GM12878 (cell line): ENCODE results near the gene DST. TPM values are rescaled to one million over a fixed set of nuclear protein-coding genes. Genes with fewer than 3 reads are reported as not detected.

ENCODE experiments used
- ATAC-seq: fragments of 200-7000 bp; cut with Tn5 transposase; 3 replicates; pipeline ENCODE4 v1.9.1; 2020; ENCODE audit warnings: mild to moderate bottlenecking, moderate library complexity
- BruUV-seq: library from RNA; stranded (reverse); fragments of 400-500 nt; replicated peaks from 2 replicates; lab custom pipeline; 2021; lab: Mats Ljungman, UMichigan
- CTCF ChIA-PET: fragments of 300-600 bp; sonication (Branson Sonifier 250); formaldehyde crosslinking; extraction: SDS; loops from one replicate; lab custom pipeline; 2021; ENCODE audit warnings: inconsistent platforms; lab: Yijun Ruan, JAX
- POLR2A ChIA-PET: fragments of 350-600 bp; formaldehyde crosslinking; extraction: SDS; loops from one replicate; lab custom pipeline; 2021; ENCODE audit warnings: inconsistent platforms; lab: Charles Lee
- RAD21 ChIA-PET: fragments of 300-600 bp; sonication (Branson Sonifier 250); formaldehyde crosslinking; loops from one replicate; lab custom pipeline; 2023; ENCODE audit warnings: antibody characterized with exemption; ENCODE audit not compliant: unreplicated experiment; lab: Charles Lee
- SMC1A ChIA-PET: fragments of 300-600 bp; sonication (Branson Sonifier 250); formaldehyde crosslinking; loops from one replicate; lab custom pipeline; 2023; ENCODE audit not compliant: unreplicated experiment, uncharacterized antibody; lab: Charles Lee
- DNase-seq: peaks from one replicate; pipeline ENCODE4 v3.0.0-alpha.2; 2011; ENCODE audit warnings: low read depth, low spot score
- FAIRE-seq: peaks from 3 replicates; lab custom pipeline; 2011; peaks lifted over from hg19 to GRCh38; lab: Jason Lieb, UNC
- H2AFZ ChIP-seq: 2 replicates; pipeline ENCODE4 v1.6.0; 2011; ENCODE audit warnings: low read depth, low read length, control low read depth; ENCODE audit not compliant: control insufficient read depth
- H3K27ac ChIP-seq: 2 replicates; pipeline ENCODE4 v1.5.1; 2011; ENCODE audit warnings: control low read depth; ENCODE audit not compliant: control insufficient read depth, insufficient read depth
- H3K27me3 ChIP-seq, 2 experiments: replicated peaks in 1 of 2; 2 replicates each; pipeline versions ENCODE4 v1.6.0 to v1.6.1; 2011; ENCODE audit warnings: low read length in 1 of 2; ENCODE audit not compliant: control insufficient read depth in 2 of 2, insufficient read depth in 2 of 2
- H3K36me3 ChIP-seq, 2 experiments: 2 replicates each; pipeline ENCODE4 v1.5.1; 2011; ENCODE audit warnings: low read length in 1 of 2; ENCODE audit not compliant: control insufficient read depth in 2 of 2, insufficient read depth in 2 of 2
- H3K4me1 ChIP-seq: 2 replicates; pipeline ENCODE4 v1.6.1; 2011; ENCODE audit warnings: mild to moderate bottlenecking, low read length, moderate library complexity, mixed read lengths; ENCODE audit not compliant: control insufficient read depth, insufficient read depth
- H3K4me2 ChIP-seq: 2 replicates; pipeline ENCODE4 v1.6.0; 2011; ENCODE audit warnings: control low read depth; ENCODE audit not compliant: control insufficient read depth, insufficient read depth
- H3K4me3 ChIP-seq: fragments of 200-600 bp; sonication (generic); 2 replicates; pipeline ENCODE4 v1.5.1; 2016
- H3K79me2 ChIP-seq: 2 replicates; pipeline ENCODE4 v1.6.0; 2011; ENCODE audit warnings: low read length; ENCODE audit not compliant: control insufficient read depth, insufficient read depth
- H3K9ac ChIP-seq: 2 replicates; pipeline ENCODE4 v1.8.0; 2011; ENCODE audit warnings: low read length, control low read depth, mixed read lengths; ENCODE audit not compliant: control insufficient read depth, insufficient read depth
- H3K9me3 ChIP-seq: replicated peaks from 3 replicates; pipeline ENCODE4 v1.5.1; 2011; ENCODE audit warnings: mild to moderate bottlenecking, low read length; ENCODE audit not compliant: control insufficient read depth, insufficient read depth
- H4K20me1 ChIP-seq: 2 replicates; pipeline ENCODE4 v1.6.0; 2011; ENCODE audit not compliant: control insufficient read depth, insufficient read depth
- ATF3 ChIP-seq: IDR thresholded peaks from 2 replicates; pipeline ENCODE4 v1.6.1; 2011; ENCODE audit warnings: low read depth, mild to moderate bottlenecking, low read length, moderate library complexity, borderline replicate concordance; ENCODE audit errors: extremely low read depth
- ATF7 ChIP-seq: fragments of 450-650 bp; IDR thresholded peaks from 2 replicates; pipeline ENCODE4 v1.6.1; 2016; ENCODE audit warnings: low read depth, mild to moderate bottlenecking
- BCLAF1 ChIP-seq: fragments of 450-650 bp; IDR thresholded peaks from 2 replicates; pipeline ENCODE4 v1.6.1; 2017; ENCODE audit warnings: antibody characterized with exemption, mild to moderate bottlenecking, moderate library complexity
- BHLHE40 ChIP-seq, 2 experiments: fragments of 450-650 bp in 1 of 2; IDR thresholded peaks; 2 replicates each; pipeline ENCODE4 v1.6.1; 2011 to 2017; ENCODE audit warnings: low read depth in 2 of 2, borderline replicate concordance in 1 of 2, improper control_type of control experiment in 1 of 2, low read length in 1 of 2, mild to moderate bottlenecking in 1 of 2
- CBX5 ChIP-seq: sonication (generic); IDR thresholded peaks from 2 replicates; pipeline ENCODE4 v1.6.1; 2016; ENCODE audit warnings: low read depth, moderate library complexity, mild to moderate bottlenecking, inconsistent platforms
- E2F4 ChIP-seq: IDR thresholded peaks from 2 replicates; pipeline ENCODE4 v1.6.1; 2012; ENCODE audit warnings: low read depth, low read length, improper control_type of control experiment
- GABPA ChIP-seq: IDR thresholded peaks from 2 replicates; pipeline ENCODE4 v1.6.1; 2014; ENCODE audit warnings: antibody characterized with exemption, low read depth, mild to moderate bottlenecking, inconsistent platforms
- IKZF2 ChIP-seq, 2 experiments: fragments of 450-650 bp; IDR thresholded peaks; 2 replicates each; pipeline ENCODE4 v1.6.1; 2017; ENCODE audit warnings: mild to moderate bottlenecking in 2 of 2, moderate library complexity in 2 of 2
- KDM1A ChIP-seq: fragments of 200-600 bp; sonication (generic); IDR thresholded peaks from 2 replicates; pipeline ENCODE4 v1.6.1; 2016; ENCODE audit warnings: borderline replicate concordance
- KLF5 ChIP-seq: fragments of 450-650 bp; IDR thresholded peaks from 2 replicates; pipeline ENCODE4 v1.6.1; 2014; ENCODE audit warnings: mild to moderate bottlenecking; ENCODE audit not compliant: partially characterized antibody
- MLLT1 ChIP-seq: fragments of 450-650 bp; IDR thresholded peaks from 2 replicates; pipeline ENCODE4 v1.6.1; 2016; ENCODE audit warnings: mild to moderate bottlenecking
- NRF1 ChIP-seq: conservative IDR thresholded peaks from 2 replicates; pipeline ENCODE4 v1.6.1; 2011; ENCODE audit warnings: mild to moderate bottlenecking, low read depth, low read length, improper control_type of control experiment
- RB1 ChIP-seq: fragments of 450-650 bp; formaldehyde crosslinking; IDR thresholded peaks from 2 replicates; pipeline ENCODE4 v1.6.1; 2017; ENCODE audit warnings: mild to moderate bottlenecking, borderline replicate concordance
- TAF1 ChIP-seq: IDR thresholded peaks from 2 replicates; pipeline ENCODE4 v1.6.1; 2011; ENCODE audit warnings: mild to moderate bottlenecking, low read depth, low read length, borderline replicate concordance
- ZNF274 ChIP-seq: IDR thresholded peaks from one replicate; pipeline ENCODE4 v1.8.0; 2011; ENCODE audit not compliant: insufficient read length, insufficient read depth
- ZZZ3 ChIP-seq: IDR thresholded peaks from 2 replicates; pipeline ENCODE4 v1.6.1; 2011; ENCODE audit warnings: low read depth; ENCODE audit not compliant: control insufficient read depth, insufficient read length
- whole genome bisulfite sequencing: methylation state at CpG from one replicate; pipeline ENCODE4 v1.1.6; 2016; ENCODE audit warnings: low lambda C conversion rate; ENCODE audit not compliant: insufficient replicate concordance, insufficient coverage; ENCODE audit errors: missing lambda C conversion rate; 5-methylcytosine and 5-hydroxymethylcytosine counted together
- in situ Hi-C: fragments of 300-500 bp; cut with MboI; formaldehyde crosslinking; loops from 9 replicates; pipeline ENCODE4 v1.14.3; 2018; ENCODE audit warnings: mixed read lengths
- intact Hi-C: fragments of 100-400 bp; cut with micrococcal nuclease; formaldehyde crosslinking; loops from one replicate; pipeline ENCODE4 v1.14.2; 2022; ENCODE audit not compliant: unreplicated experiment
- polyA plus RNA-seq, 11 experiments: library from polyadenylated mRNA; depleted of rRNA in 4 of 11; unstranded in 6 of 11; stranded (reverse) in 5 of 11; fragments of >200 nt; fragmentation: Nextera tagmentation in 4 of 11; fragmentation: Illumina TruSeq in 1 of 11; extraction: Ambion mirVana in 4 of 11; extraction: Trizol in 1 of 11; gene quantifications; 1 replicate in 1 of 11; 2 replicates in 10 of 11; pipeline versions ENCODE4 v1.2.1 to v1.2.3, GENCODE V29; 2011 to 2016; ENCODE audit warnings: inconsistent platforms in 2 of 11, missing spikeins in 2 of 11, low read depth in 1 of 11
- total RNA-seq, 4 experiments: library from RNA; depleted of rRNA in 3 of 4; stranded (reverse); fragments of >200 nt in 3 of 4; fragmentation: Illumina TruSeq in 1 of 4; extraction: Trizol in 1 of 4; gene quantifications; 2 replicates each; pipeline versions ENCODE4 v1.2.1 to v1.2.3, GENCODE V29; 2013 to 2021

DST gene
- total and polyA plus RNA-seq, 10 of the 15 experiments (the other 5 are each of a cell fraction or from before 2014, with no cell fraction given), result 32.1 to 156 (median 75.0) TPM

GRCh38 chr6:56437171-56437900 lies 205.4 kb downstream of the DST start:
- H3K27ac ChIP-seq, result no peak overlapping the region
- H3K4me2 ChIP-seq, result no peak overlapping the region
- H3K9ac ChIP-seq, result no peak overlapping the region
- no peaks in the 10 kb centered on the region for H3K4me1 ChIP-seq
- H3K79me2 ChIP-seq, result no peaks in the 10 kb centered on the region
- DNase-seq, result no peak
- no peaks in the 10 kb centered on the region for H4K20me1 ChIP-seq
- intact Hi-C loops (no loop called here), in situ Hi-C loops (no loop called here)
- WGBS, result 75% methylated on average over 5 of the region's 5 CpGs
- no peak overlapping the region for H3K4me3 ChIP-seq
- H2AFZ ChIP-seq, result no peak overlapping the region
- ChIA-PET CTCF (no interaction called here), POLR2A (no interaction called here), SMC1A (no interaction called here), RAD21 (no interaction called here)
- H3K27me3 ChIP-seq, result no peaks in the 10 kb centered on the region
- BruUV-seq, result no TSS peak
- no peaks in the 10 kb centered on the region for H3K36me3 ChIP-seq
- H3K9me3 ChIP-seq, result peaks cover 3% of the 10 kb centered on the region; the same call in 1 of the 3 replicates
- no peak for ATAC-seq
- FAIRE-seq, result no peak
- TF ChIP-seq ATF7 (no peak), E2F4 (no peak), MLLT1 (no peak), KLF5 (no peak), ZZZ3 (no peak), RB1 (no peak), NRF1 (no peak), CBX5 (no peak), IKZF2 (IDR thresholded peaks at IDR 0.05) (no peak), KDM1A (no peak), ATF3 (no peak), BCLAF1 (no peak), GABPA (no peak), BHLHE40 (IDR thresholded peaks at IDR 0.05; ENCODE audit: borderline replicate concordance in 1 of 2, low read depth in 2 of 2, low read length in 1 of 2) (no peak), ZNF274 (no peak), TAF1 (no peak)
